ENCODE data around the gene HOXA10. TPM values are rescaled to one million over a fixed set of nuclear protein-coding genes. Genes with fewer than 3 reads are reported as not detected.

The HOXA10 gene
- total RNA-seq, 1 experiment from 2014 or later = not detected

DNA sequence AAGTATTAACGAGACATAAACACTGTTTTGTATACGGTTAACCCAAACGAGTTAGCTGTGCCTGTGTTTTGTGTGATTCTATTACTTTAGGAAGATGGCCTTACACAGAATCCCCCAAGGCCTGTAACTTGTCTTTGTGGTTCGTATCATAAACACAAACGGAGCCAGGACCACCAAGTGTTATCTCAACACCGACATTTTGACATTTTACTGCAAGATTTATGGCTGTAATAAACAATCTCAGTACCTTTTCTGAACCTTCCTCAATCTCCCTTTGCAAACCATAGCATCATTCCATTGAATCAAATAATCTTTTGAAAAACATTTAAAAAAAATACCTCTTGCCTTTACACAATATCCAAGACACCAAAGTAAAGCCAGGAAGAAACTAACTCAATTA, 41.1 kb downstream of the HOXA10 start:
- no peak for DNase-seq (ENCODE audit: low spot score)
- no peak for TF ChIP-seq EZH2 (IDR thresholded peaks at IDR 0.05; ENCODE audit: borderline replicate concordance, low read depth, low read length, poor library complexity, severe bottlenecking)
- TF ChIP-seq, protein P1, sequence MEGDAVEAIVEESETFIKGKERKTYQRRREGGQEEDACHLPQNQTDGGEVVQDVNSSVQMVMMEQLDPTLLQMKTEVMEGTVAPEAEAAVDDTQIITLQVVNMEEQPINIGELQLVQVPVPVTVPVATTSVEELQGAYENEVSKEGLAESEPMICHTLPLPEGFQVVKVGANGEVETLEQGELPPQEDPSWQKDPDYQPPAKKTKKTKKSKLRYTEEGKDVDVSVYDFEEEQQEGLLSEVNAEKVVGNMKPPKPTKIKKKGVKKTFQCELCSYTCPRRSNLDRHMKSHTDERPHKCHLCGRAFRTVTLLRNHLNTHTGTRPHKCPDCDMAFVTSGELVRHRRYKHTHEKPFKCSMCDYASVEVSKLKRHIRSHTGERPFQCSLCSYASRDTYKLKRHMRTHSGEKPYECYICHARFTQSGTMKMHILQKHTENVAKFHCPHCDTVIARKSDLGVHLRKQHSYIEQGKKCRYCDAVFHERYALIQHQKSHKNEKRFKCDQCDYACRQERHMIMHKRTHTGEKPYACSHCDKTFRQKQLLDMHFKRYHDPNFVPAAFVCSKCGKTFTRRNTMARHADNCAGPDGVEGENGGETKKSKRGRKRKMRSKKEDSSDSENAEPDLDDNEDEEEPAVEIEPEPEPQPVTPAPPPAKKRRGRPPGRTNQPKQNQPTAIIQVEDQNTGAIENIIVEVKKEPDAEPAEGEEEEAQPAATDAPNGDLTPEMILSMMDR (conservative IDR thresholded peaks at IDR 0.05; ENCODE audit: low read depth, low read length) = no peak
- ChIA-PET POLR2A (ENCODE audit: low non-redundant PET) (no interaction called here), CTCF (no interaction called here)
- Histone ChIP-seq H3K4me1 (ENCODE audit: insufficient read depth, low read length, poor library complexity, severe bottlenecking) (no peaks in the 10 kb centered on the region), H3K4me3 (ENCODE audit: low read depth, low read length, poor library complexity, severe bottlenecking) (no peak overlapping the region), H3K27me3 (replicated peaks; ENCODE audit: insufficient read depth, low read depth, low read length, poor library complexity) (peaks cover 100% of the 10 kb centered on the region), H3K9me3 (ENCODE audit: low read depth, low read length, poor library complexity, severe bottlenecking) (no peaks in the 10 kb centered on the region), H3K36me3 (ENCODE audit: insufficient read depth, low read length, poor library complexity, severe bottlenecking) (no peaks in the 10 kb centered on the region), H3K27ac (ENCODE audit: low read depth, low read length, poor library complexity, severe bottlenecking) (no peak overlapping the region)
- intact Hi-C loops (cut with micrococcal nuclease; ENCODE audit: unreplicated experiment) = no loop called here
- BruUV-seq (replicated peaks) = no TSS peak

DNA sequence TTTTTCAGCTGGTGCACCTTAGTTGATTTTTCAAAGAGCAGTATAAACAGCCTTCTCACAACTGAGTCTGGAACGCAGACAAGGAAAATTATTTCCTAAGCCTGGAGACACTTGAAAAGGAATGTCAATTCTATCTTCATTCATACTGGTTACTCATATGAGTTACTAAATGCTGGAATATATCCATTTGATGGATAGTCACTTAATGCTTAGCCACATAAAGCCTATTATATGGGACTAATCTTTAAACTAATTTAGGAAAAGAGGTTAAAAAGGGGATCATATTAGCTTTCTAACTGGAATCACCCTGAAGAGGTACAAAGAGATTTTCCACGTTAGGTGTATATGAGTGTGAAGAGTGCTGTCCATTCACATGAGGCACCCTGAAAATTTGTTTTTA, 41.9 kb downstream of the HOXA10 start:
- intact Hi-C loops (cut with micrococcal nuclease; ENCODE audit: unreplicated experiment) = no loop called here
- peaks cover 100% of the 10 kb centered on the region for H3K27me3 ChIP-seq (replicated peaks; ENCODE audit: insufficient read depth, low read depth, low read length, poor library complexity)
- no peak for DNase-seq (ENCODE audit: low spot score)
- TF ChIP-seq, protein P1 (conservative IDR thresholded peaks at IDR 0.05; ENCODE audit: low read depth, low read length) = no peak
- no peak for TF ChIP-seq EZH2 (IDR thresholded peaks at IDR 0.05; ENCODE audit: borderline replicate concordance, low read depth, low read length, poor library complexity, severe bottlenecking)
- no peak overlapping the region for H3K4me3 ChIP-seq (ENCODE audit: low read depth, low read length, poor library complexity, severe bottlenecking)
- no peak overlapping the region for H3K27ac ChIP-seq (ENCODE audit: low read depth, low read length, poor library complexity, severe bottlenecking)
- H3K9me3 ChIP-seq (ENCODE audit: low read depth, low read length, poor library complexity, severe bottlenecking) = no peaks in the 10 kb centered on the region
- no peaks in the 10 kb centered on the region for H3K4me1 ChIP-seq (ENCODE audit: insufficient read depth, low read length, poor library complexity, severe bottlenecking)
- POLR2A ChIA-PET (ENCODE audit: low non-redundant PET) = no interaction called here
- H3K36me3 ChIP-seq (ENCODE audit: insufficient read depth, low read length, poor library complexity, severe bottlenecking) = no peaks in the 10 kb centered on the region
- no TSS peak for BruUV-seq (replicated peaks)
- CTCF ChIA-PET = no interaction called here

DNA sequence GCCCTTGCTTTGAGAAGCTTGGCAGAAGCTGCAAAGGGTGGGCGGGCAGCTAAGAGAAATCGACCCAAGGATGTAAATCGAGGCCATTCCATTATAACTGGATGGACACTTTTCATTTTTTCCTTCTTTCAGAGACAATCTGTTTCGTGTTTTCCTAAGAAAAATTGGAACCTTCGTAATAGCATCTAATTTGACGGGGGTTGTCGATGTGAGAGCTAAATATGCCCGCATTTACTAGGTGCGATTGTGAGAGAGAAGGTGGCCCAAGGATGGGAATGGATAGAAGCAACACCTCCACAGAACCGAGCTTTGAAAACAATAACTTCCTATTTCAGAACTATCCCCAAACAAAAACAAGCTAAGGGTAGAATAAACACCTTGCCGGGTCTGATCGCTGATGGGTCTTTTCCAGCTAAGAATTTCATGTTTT, 42.7 kb downstream of the HOXA10 start:
- DNase-seq (ENCODE audit: low spot score) = no peak
- H3K27me3 ChIP-seq (replicated peaks; ENCODE audit: insufficient read depth, low read depth, low read length, poor library complexity) = peaks cover 100% of the 10 kb centered on the region
- no peak overlapping the region for H3K27ac ChIP-seq (ENCODE audit: low read depth, low read length, poor library complexity, severe bottlenecking)
- ChIA-PET POLR2A (ENCODE audit: low non-redundant PET) (no interaction called here), CTCF (no interaction called here)
- no TSS peak for BruUV-seq (replicated peaks)
- H3K4me1 ChIP-seq (ENCODE audit: insufficient read depth, low read length, poor library complexity, severe bottlenecking) = no peaks in the 10 kb centered on the region
- H3K4me3 ChIP-seq (ENCODE audit: low read depth, low read length, poor library complexity, severe bottlenecking) = peak overlapping the region; percentile 38
- H3K9me3 ChIP-seq (ENCODE audit: low read depth, low read length, poor library complexity, severe bottlenecking) = no peaks in the 10 kb centered on the region
- no peak for TF ChIP-seq EZH2 (IDR thresholded peaks at IDR 0.05; ENCODE audit: borderline replicate concordance, low read depth, low read length, poor library complexity, severe bottlenecking)
- no peaks in the 10 kb centered on the region for H3K36me3 ChIP-seq (ENCODE audit: insufficient read depth, low read length, poor library complexity, severe bottlenecking)
- intact Hi-C loops (cut with micrococcal nuclease; ENCODE audit: unreplicated experiment) = no loop called here
